Spleen (tissue), 7 donors: ENCODE results near the gene TIMP1.

Source experiments
- POLR2AphosphoS5 ChIP-seq, 3 donors: sonication (generic); formaldehyde crosslinking; IDR thresholded peaks; one replicate each; pipeline ENCODE4 v1.5.1; 2017; ENCODE audit warnings: antibody characterized with exemption in 3 of 3
- TF ChIP-seq, protein P1 (sequence below), 11 experiments: fragments of 200-600 bp in 7 of 11; fragments of 450-650 bp in 4 of 11; sonication (generic) in 4 of 11; IDR thresholded peaks in 8 of 11; conservative IDR thresholded peaks in 3 of 11; 1 replicate in 7 of 11; 2 replicates in 4 of 11; pipeline versions ENCODE4 v1.4.0 to v1.8.0; 2016 to 2021; ENCODE audit warnings: antibody characterized with exemption in 11 of 11, inconsistent platforms in 4 of 11, mild to moderate bottlenecking in 1 of 11
- donor health status: DM: no; HTN: no; CAD: no; lungs with moderate emphysema.
- donor health status: DM: no; HTN: no; CAD: no.
- donor health status: DM: no; HTN: no; CAD: no.

GRCh38 chrX:47574076-47574546 lies 8.1 kb upstream of the TIMP1 start:
- no peak for TF ChIP-seq POLR2AphosphoS5 (IDR thresholded peaks at IDR 0.05)
- TF ChIP-seq, protein P1, sequence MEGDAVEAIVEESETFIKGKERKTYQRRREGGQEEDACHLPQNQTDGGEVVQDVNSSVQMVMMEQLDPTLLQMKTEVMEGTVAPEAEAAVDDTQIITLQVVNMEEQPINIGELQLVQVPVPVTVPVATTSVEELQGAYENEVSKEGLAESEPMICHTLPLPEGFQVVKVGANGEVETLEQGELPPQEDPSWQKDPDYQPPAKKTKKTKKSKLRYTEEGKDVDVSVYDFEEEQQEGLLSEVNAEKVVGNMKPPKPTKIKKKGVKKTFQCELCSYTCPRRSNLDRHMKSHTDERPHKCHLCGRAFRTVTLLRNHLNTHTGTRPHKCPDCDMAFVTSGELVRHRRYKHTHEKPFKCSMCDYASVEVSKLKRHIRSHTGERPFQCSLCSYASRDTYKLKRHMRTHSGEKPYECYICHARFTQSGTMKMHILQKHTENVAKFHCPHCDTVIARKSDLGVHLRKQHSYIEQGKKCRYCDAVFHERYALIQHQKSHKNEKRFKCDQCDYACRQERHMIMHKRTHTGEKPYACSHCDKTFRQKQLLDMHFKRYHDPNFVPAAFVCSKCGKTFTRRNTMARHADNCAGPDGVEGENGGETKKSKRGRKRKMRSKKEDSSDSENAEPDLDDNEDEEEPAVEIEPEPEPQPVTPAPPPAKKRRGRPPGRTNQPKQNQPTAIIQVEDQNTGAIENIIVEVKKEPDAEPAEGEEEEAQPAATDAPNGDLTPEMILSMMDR (IDR thresholded peaks at IDR 0.05 in 8 of 11, conservative IDR thresholded peaks at IDR 0.05 in 3 of 11), result no peak
